Measurements from ENCODE around the gene RABL6. TPM values are rescaled to one million over a fixed set of nuclear protein-coding genes. Genes with fewer than 3 reads are reported as not detected.
"Not testable (repeated sequence)": the region's sequence is repeated elsewhere in the genome, so short reads cannot be mapped to it uniquely, and the experiment has no call there.

Gene RABL6
- total RNA-seq, 1 donor from 2014 or later: 69.4 TPM

- TF ChIP-seq, protein P1, sequence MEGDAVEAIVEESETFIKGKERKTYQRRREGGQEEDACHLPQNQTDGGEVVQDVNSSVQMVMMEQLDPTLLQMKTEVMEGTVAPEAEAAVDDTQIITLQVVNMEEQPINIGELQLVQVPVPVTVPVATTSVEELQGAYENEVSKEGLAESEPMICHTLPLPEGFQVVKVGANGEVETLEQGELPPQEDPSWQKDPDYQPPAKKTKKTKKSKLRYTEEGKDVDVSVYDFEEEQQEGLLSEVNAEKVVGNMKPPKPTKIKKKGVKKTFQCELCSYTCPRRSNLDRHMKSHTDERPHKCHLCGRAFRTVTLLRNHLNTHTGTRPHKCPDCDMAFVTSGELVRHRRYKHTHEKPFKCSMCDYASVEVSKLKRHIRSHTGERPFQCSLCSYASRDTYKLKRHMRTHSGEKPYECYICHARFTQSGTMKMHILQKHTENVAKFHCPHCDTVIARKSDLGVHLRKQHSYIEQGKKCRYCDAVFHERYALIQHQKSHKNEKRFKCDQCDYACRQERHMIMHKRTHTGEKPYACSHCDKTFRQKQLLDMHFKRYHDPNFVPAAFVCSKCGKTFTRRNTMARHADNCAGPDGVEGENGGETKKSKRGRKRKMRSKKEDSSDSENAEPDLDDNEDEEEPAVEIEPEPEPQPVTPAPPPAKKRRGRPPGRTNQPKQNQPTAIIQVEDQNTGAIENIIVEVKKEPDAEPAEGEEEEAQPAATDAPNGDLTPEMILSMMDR (IDR thresholded peaks at IDR 0.05; ENCODE audit: insufficient read depth, low read depth, low read length): no peak
- no peak for TF ChIP-seq EZH2 (IDR thresholded peaks at IDR 0.05; ENCODE audit: insufficient read depth, low read length)
- Histone ChIP-seq H2AFZ (ENCODE audit: low read depth, low read length) (no peak overlapping the region), H3K79me2 (ENCODE audit: insufficient read depth, low read length) (no peaks in the 10 kb centered on the region), H3K27ac (ENCODE audit: low read depth, low read length) (no peak overlapping the region), H3K9ac (ENCODE audit: low read length) (no peak overlapping the region), H3K4me1 (ENCODE audit: insufficient read depth, low read length) (peaks cover 6% of the 10 kb centered on the region), H3K27me3 (ENCODE audit: insufficient read depth, low read length) (peaks cover 33% of the 10 kb centered on the region), H3K9me3 (ENCODE audit: insufficient read depth, low read depth, low read length) (no peaks in the 10 kb centered on the region), H3K4me3 (ENCODE audit: insufficient read depth, low read depth, low read length) (peak overlapping the region; percentile 24), H4K20me1 (ENCODE audit: insufficient read depth, low read length) (peaks cover 7% of the 10 kb centered on the region), H3K36me3 (ENCODE audit: insufficient read depth, low read length) (no peaks in the 10 kb centered on the region), H3K4me2 (ENCODE audit: low read length) (peak overlapping the region; percentile 72)
- FAIRE-seq (no peak), DNase-seq (ENCODE audit: low read depth) (no peak)
- Mint-ChIP-seq H3K4me1 (ENCODE audit: low read depth, unreplicated experiment) (peaks cover 18% of the 10 kb centered on the region), H3K36me3 (ENCODE audit: low read depth, unreplicated experiment) (peaks cover 2% of the 10 kb centered on the region), H3K27ac (ENCODE audit: unreplicated experiment) (no peak overlapping the region), H3K9me3 (ENCODE audit: unreplicated experiment) (no peaks in the 10 kb centered on the region), H3K4me3 (ENCODE audit: unreplicated experiment) (peak overlapping the region; percentile 82), H3K27me3 (ENCODE audit: low read depth, unreplicated experiment) (no peaks in the 10 kb centered on the region)
Measured at GRCh38 chr9:136799854-136800657, 7.7 kb upstream of the RABL6 start.

GRCh38 chr9:136802321-136802720 is 5.4 kb upstream of the RABL6 start:
- DNase-seq (ENCODE audit: low read depth) (no peak), FAIRE-seq (no peak)
- no peaks in the 10 kb centered on the region for H3K79me2 ChIP-seq (ENCODE audit: insufficient read depth, low read length)
- H3K4me1 Mint-ChIP-seq (ENCODE audit: low read depth, unreplicated experiment): peaks cover 7% of the 10 kb centered on the region
- H3K27ac ChIP-seq (ENCODE audit: low read depth, low read length): no peak overlapping the region
- no peaks in the 10 kb centered on the region for H3K9me3 Mint-ChIP-seq (ENCODE audit: unreplicated experiment)
- H2AFZ ChIP-seq (ENCODE audit: low read depth, low read length): no peak overlapping the region
- H3K36me3 Mint-ChIP-seq (ENCODE audit: low read depth, unreplicated experiment): peaks cover 2% of the 10 kb centered on the region
- H3K9ac ChIP-seq (ENCODE audit: low read length): no peak overlapping the region
- H3K27me3 ChIP-seq (ENCODE audit: insufficient read depth, low read length): peaks cover 30% of the 10 kb centered on the region
- no peak overlapping the region for H3K27ac Mint-ChIP-seq (ENCODE audit: unreplicated experiment)
- TF ChIP-seq, protein P1 (IDR thresholded peaks at IDR 0.05; ENCODE audit: insufficient read depth, low read depth, low read length): no peak
- no peak for TF ChIP-seq EZH2 (IDR thresholded peaks at IDR 0.05; ENCODE audit: insufficient read depth, low read length)
- peaks cover 2% of the 10 kb centered on the region for H4K20me1 ChIP-seq (ENCODE audit: insufficient read depth, low read length)
- H3K4me2 ChIP-seq (ENCODE audit: low read length): no peak overlapping the region
- no peak overlapping the region for H3K4me3 ChIP-seq (ENCODE audit: insufficient read depth, low read depth, low read length)
- peaks cover 6% of the 10 kb centered on the region for H3K4me1 ChIP-seq (ENCODE audit: insufficient read depth, low read length)
- no peaks in the 10 kb centered on the region for H3K9me3 ChIP-seq (ENCODE audit: insufficient read depth, low read depth, low read length)
- no peaks in the 10 kb centered on the region for H3K36me3 ChIP-seq (ENCODE audit: insufficient read depth, low read length)
- H3K4me3 Mint-ChIP-seq (ENCODE audit: unreplicated experiment): no peak overlapping the region
- no peaks in the 10 kb centered on the region for H3K27me3 Mint-ChIP-seq (ENCODE audit: low read depth, unreplicated experiment)

DNA sequence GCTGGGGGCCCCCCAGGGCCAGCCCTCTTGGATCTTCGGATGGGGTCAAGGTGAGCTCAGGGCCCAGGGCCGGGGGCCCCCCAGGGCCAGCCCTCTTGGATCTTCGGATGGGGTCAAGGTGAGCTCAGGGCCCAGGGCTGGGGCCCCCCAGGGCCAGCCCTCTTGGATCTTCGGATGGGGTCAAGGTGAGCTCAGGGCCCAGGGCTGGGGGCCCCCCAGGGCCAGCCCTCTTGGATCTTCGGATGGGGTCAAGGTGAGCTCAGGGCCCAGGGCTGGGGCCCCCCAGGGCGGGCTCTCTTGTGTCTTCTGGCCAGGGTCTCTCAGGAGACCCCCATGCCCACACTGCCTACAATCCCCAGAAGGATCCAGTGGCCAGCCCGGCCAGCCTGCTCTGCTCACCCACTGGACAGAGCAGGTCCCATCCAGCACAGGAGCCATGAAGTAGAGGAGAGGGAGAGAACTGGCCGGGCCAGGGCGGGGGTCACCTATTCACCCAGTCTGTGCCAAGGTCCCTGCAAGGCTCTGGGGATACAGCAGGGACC is 4.7 kb upstream of the RABL6 start:
- not testable (repeated sequence) for H3K4me1 Mint-ChIP-seq (ENCODE audit: low read depth, unreplicated experiment); H3K27ac Mint-ChIP-seq (ENCODE audit: unreplicated experiment); H3K9me3 Mint-ChIP-seq (ENCODE audit: unreplicated experiment); H3K27me3 Mint-ChIP-seq (ENCODE audit: low read depth, unreplicated experiment); H4K20me1 ChIP-seq (ENCODE audit: insufficient read depth, low read length); H3K4me1 ChIP-seq (ENCODE audit: insufficient read depth, low read length); H2AFZ ChIP-seq (ENCODE audit: low read depth, low read length); H3K9me3 ChIP-seq (ENCODE audit: insufficient read depth, low read depth, low read length); H3K36me3 Mint-ChIP-seq (ENCODE audit: low read depth, unreplicated experiment); H3K4me3 Mint-ChIP-seq (ENCODE audit: unreplicated experiment); H3K79me2 ChIP-seq (ENCODE audit: insufficient read depth, low read length); H3K4me2 ChIP-seq (ENCODE audit: low read length); FAIRE-seq; H3K4me3 ChIP-seq (ENCODE audit: insufficient read depth, low read depth, low read length); H3K27ac ChIP-seq (ENCODE audit: low read depth, low read length); H3K9ac ChIP-seq (ENCODE audit: low read length); DNase-seq (ENCODE audit: low read depth); H3K36me3 ChIP-seq (ENCODE audit: insufficient read depth, low read length)
- peaks cover 30% of the 10 kb centered on the region for H3K27me3 ChIP-seq (ENCODE audit: insufficient read depth, low read length)
